T-helper 2 cell (primary cell): ENCODE results near the gene NPIPB12.
"Not testable (repeated sequence)": the region's sequence is repeated elsewhere in the genome, so short reads cannot be mapped to it uniquely, and the experiment has no call there.

Experiments
- DNase-seq, 5 experiments: peaks; one replicate each; pipeline versions ENCODE4 v3.0.0 to v3.0.0-alpha.2; 2012 to 2022
- total RNA-seq, 2 donors: gene quantifications; one replicate each; lab custom pipeline; 2026; lab: John Stamatoyannopoulos, UW

NPIPB12 gene
- total RNA-seq = 1.1 to 1.6 reads per million in 2 donors

DNA sequence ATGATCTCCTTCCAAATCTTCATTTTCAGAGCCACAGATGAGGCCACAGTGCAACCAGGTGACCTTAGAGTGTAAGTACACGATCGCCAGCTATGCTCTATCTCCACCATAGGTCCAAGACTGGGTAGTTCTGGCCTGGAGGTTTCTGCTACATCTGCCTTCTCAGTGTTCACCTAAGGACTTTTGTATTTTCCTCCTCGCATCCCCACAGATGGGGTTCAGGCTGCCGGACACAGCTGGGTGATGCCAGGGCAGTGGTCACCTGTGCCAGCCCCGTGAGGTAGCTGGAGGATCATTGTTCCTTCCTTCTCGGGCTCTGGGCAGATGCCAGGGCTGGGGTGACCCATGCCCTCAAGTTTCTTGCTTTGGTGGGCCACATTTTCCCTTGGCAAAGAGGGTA lies at the start of gene NPIPB12:
Gene NPIPB12, minus strand, starts transcription at position 101 of the 400 bp plus-strand sequence.
- not testable (repeated sequence) for DNase-seq

DNA sequence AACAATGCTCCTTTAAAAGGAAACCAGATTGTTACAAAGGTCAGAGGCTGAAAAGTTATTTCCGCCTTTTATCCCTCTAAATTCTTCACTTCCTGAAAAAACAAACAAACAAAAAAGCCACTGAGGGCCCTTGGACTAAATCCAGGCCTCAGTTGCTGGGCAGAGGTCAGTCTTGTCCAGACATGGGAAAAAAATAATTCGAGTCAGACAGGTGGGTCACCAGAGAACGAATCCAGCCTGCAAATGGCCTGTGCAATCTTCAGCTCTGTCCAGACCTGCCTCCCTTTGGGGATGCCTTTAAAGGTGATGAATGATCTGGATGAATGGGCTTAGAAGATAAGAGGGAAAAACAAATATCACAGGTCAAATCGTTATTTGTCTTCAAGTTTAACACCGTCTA lies 15.3 kb upstream of the NPIPB12 start:
- not testable (repeated sequence) for DNase-seq

GRCh38 chr16:29482276-29482675 lies 23.9 kb downstream of the NPIPB12 start:
- not testable (repeated sequence) for DNase-seq

DNA sequence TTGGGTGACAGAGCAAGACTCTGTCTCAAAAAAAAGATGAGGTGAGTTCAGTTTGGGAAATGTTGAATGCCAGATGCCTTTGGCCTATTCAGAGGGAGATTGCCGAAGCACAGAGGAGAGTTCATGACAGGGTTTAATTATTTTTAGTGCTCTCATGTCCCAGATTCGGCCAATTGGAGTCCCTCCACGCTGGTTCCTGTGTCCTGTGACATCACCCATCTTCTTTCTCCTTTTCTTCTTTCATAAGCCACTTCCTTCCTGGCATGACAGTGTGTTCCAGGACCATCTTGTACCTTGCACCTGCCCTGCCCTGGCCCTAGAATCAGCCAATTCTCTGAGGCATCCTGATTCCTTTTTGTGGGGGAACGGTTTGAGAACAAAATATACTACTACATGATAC lies 34.1 kb downstream of the NPIPB12 start:
- not testable (repeated sequence) for DNase-seq

DNA sequence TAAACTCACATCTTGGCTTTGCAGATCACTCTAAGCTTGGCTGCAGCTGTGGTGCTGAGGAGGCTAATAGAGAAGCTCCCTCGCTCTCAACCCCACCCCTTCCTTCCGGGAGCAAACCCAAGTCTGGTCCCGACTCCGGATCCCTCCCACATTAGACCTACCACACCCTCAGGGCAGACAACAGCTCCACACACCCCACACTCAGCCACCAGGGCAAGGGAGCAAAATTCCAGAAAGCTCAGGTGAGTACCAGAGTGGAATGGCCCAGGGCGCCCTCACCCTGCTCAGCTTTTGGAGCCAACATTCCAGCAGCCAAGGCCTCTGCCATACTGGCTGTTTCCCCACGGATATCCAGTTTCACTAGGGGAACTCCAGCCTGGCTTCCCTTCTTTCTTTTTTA lies 36.5 kb downstream of the NPIPB12 start:
- DNase-seq = peak in 2 of 5 experiments; percentile 42 to 45

DNA sequence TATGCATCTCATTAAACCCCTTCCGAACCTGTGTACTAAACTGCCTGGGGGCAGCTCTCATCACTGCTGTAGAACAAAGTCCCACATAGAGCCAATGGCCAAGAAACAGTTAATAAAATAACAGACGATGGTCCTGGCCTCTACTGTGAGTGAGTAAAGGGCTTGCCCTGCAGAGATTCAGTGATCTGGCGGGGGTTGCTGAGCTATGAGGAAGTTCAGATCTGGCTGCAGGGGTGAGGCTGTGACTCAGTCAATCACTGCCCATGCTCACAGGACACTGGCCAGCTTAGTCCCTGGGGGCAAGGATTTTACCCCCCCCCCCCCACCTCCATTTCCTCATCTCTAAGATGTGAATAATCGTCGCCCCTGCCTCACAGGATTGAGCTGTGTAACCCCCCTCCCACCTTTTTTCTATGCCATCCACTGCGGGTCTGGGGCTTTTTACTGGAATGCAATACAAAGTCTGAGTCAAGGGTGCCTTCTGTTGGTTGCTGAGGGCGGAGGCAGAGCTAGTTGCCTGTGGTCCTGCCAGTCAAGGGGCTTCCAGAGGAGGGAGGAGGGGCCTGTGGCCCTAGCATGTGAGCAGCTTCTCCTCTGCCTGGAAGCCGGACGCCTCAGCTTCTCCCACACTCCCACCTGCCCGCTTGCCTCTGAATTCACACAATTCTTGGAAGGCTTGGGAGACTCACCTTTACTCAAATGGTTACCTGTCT lies 38.4 kb downstream of the NPIPB12 start:
- DNase-seq = not testable (repeated sequence)

DNA sequence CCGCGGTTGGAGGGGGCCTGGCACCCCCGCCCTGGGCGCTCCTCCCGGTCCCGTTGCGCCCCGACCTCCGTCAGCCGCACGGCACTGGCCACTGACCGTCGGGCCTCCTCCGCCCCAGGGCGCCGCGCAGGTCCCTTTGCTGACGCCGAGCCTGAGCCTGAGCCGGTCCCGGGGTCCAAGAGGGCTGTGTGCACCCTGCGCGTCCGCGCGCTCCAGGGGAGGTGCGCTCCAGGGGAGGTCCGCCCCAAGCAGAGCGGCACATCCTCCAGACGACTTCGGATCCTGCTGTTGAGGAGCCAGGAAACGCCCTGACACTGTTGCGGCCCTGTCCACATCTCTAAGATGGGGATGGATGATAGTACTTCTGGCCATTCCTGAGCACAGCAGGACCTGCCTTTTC lies 39.3 kb downstream of the NPIPB12 start:
- not testable (repeated sequence) for DNase-seq

DNA sequence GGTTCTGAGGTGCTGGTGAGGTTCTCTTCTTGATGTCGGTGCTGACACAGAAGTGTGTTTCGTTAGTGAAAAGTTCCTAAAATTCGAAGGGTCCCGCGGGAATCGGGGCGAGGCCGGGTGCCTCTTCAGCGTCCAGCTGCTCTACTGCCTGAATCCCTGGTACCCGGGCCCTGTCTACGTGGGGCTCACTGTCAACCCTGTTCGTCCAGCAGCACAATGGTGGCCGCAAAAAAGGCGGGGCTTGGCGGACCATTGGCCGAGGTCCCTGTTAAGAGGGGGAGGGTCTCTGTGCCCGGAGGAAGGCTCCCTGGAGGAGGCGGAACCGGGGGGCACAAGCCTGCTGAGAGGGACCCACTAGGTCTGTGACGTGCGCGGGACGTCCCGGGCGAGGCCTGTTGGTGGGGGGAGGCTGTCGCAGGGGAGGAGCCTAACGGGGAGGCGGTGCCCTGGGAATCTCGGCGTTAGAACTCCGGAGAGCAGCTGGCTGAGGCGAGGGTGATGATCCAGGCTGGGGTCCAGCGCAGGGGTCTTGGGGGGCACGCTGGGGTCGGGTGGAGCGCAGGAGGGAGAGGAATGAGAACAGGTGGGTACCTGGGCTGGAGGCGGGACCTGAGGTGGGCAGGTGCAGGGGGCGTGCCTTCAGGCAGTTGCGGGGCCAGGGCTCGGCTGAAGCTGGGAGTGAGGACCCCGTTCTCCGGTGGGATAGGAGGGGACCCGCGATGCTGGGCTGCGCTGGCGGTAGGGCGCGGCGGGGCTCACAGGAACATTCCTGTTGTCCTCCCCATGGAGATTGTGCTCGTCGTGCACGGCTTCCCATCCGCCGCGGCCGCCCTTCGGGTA lies 40.0 kb downstream of the NPIPB12 start:
- not testable (repeated sequence) for DNase-seq

- not testable (repeated sequence) for DNase-seq
These were observed 45.6 kb downstream of the NPIPB12 start for GRCh38 chr16:29460647-29461030.

GRCh38 chr16:29459706-29460646 lies 46.2 kb downstream of the NPIPB12 start, which contains the start of gene SULT1A4:
Gene SULT1A4, plus strand, starts transcription at chr16:29459913. Its CDS starts 1,473 bp downstream, at chr16:29461386.
- not testable (repeated sequence) for DNase-seq

GRCh38 chr16:29457660-29458059 lies 48.5 kb downstream of the NPIPB12 start:
- DNase-seq = not testable (repeated sequence)

- DNase-seq = not testable (repeated sequence)
These were observed 51.4 kb downstream of the NPIPB12 start for GRCh38 chr16:29454828-29455227.

DNA sequence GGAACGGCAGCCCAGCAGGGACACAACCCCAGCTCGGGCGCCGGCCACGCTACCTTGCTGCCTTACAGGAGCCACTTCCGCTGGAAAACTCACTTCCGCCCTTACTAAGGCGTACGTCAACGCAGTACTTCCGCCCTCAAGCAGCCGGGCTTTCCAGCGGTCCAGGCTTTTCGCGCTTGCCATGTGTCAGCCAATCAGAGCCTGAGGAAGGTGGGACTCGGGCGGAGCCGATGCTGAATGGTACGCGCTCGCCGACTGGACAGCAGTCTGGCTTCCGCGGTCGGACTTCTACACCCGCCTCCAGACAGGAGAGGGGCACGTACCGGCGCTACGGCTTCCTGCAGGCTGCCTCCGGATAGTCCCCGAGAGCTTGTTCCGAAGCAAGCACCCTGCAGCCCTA lies 51.9 kb downstream of the NPIPB12 start, which contains the start of the genes BOLA2 and SLX1B:
Gene BOLA2, minus strand, starts transcription at position 83 of the 400 bp plus-strand sequence. CDS start 98 bp downstream, outside the sequence.
Gene SLX1B, plus strand, starts transcription at position 265 of the 400 bp plus-strand sequence.
- DNase-seq = not testable (repeated sequence)

- not testable (repeated sequence) for DNase-seq
These were observed 52.5 kb downstream of the NPIPB12 start for GRCh38 chr16:29453754-29454153.
